ENCODE results near the gene PAMR1. TPM values are rescaled to one million over a fixed set of nuclear protein-coding genes. Genes with fewer than 3 reads are reported as not detected.

The PAMR1 gene
- total RNA-seq, 1 donor from 2014 or later, result 5.3 TPM

DNA sequence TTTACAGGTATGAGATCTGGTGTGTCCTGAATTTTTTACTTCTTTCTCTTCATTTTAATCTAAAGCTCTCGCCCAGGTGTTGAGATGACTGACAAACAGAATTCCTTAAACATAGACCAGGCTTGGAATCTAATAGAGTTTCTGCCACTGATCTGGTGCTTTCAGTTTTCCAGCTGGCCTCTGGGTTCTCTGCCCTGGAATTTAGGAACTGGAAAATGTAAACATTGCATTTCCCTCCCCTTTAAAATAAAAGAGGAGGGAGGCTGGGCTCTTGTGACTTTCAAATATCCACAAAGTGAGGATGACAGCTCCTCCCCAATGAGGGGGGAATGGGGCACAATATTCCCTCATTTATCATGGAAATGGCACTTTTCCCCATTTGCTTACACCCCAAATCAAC is 5.0 kb downstream of the PAMR1 start:
- no peaks in the 10 kb centered on the region for H3K27me3 ChIP-seq (ENCODE audit: control insufficient read depth, insufficient read depth, low read length)
- DNase-seq (ENCODE audit: low read depth) (no peak), FAIRE-seq (no peak)
- H3K36me3 ChIP-seq (ENCODE audit: control insufficient read depth, insufficient read depth, low read length), result no peaks in the 10 kb centered on the region
- TF ChIP-seq CTCF (IDR thresholded peaks at IDR 0.05; ENCODE audit: insufficient read depth, low read length, severe bottlenecking), result no peak
- no peak overlapping the region for H3K4me3 ChIP-seq (ENCODE audit: low read depth, low read length)

DNA sequence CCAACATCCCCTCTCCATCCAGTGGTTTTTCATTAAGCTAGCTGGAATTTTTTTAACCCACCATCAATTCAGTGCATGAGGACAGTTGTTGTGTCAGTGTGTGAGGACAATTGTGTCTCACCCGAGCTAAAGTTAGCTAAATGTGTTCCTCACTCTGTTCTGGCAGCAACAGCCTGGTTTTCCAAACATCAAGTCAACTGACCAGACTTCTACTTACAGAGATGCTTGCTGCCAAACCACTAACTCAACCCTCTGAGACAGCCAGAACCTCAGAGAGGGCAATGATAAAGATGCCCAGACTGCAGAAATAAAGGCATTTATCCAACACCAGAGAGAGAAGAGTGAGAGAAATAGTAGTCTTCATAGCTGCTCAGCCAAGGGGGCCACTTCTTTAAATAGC is 6.7 kb downstream of the PAMR1 start:
- no peak for DNase-seq (ENCODE audit: low read depth)
- Histone ChIP-seq H3K27me3 (ENCODE audit: control insufficient read depth, insufficient read depth, low read length) (no peaks in the 10 kb centered on the region), H3K36me3 (ENCODE audit: control insufficient read depth, insufficient read depth, low read length) (no peaks in the 10 kb centered on the region), H3K4me3 (ENCODE audit: low read depth, low read length) (no peak overlapping the region)
- no peak for FAIRE-seq
- TF ChIP-seq CTCF (IDR thresholded peaks at IDR 0.05; ENCODE audit: insufficient read depth, low read length, severe bottlenecking), result no peak

- no peaks in the 10 kb centered on the region for H3K36me3 ChIP-seq (ENCODE audit: control insufficient read depth, insufficient read depth, low read length)
- no peak overlapping the region for H3K4me3 ChIP-seq (ENCODE audit: low read depth, low read length)
- no peak for TF ChIP-seq CTCF (IDR thresholded peaks at IDR 0.05; ENCODE audit: insufficient read depth, low read length, severe bottlenecking)
- DNase-seq (ENCODE audit: low read depth), result no peak
- no peaks in the 10 kb centered on the region for H3K27me3 ChIP-seq (ENCODE audit: control insufficient read depth, insufficient read depth, low read length)
- no peak for FAIRE-seq
Measured at GRCh38 chr11:35517481-35517880, 7.9 kb downstream of the PAMR1 start.

DNA sequence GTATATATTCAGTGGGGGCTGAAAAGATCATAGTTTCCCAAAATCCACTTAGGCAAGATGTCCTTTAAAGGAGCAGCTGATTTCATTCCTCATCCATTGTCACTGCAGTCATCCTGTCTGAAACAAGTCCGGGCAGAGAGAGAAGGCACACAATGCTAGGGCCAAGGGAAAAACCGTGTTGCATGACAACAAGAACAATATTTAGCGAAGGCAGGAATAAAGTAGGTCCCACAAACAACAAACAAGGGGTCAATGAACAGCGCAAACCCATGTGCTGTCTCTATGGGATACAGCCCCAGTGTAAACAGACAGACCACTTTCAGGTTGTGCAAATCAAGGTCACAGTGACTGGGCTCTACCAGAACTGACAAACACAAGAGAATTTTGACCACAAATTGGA is 9.0 kb downstream of the PAMR1 start:
- no peak overlapping the region for H3K4me3 ChIP-seq (ENCODE audit: low read depth, low read length)
- H3K27me3 ChIP-seq (ENCODE audit: control insufficient read depth, insufficient read depth, low read length), result no peaks in the 10 kb centered on the region
- TF ChIP-seq CTCF (IDR thresholded peaks at IDR 0.05; ENCODE audit: insufficient read depth, low read length, severe bottlenecking), result no peak
- DNase-seq (ENCODE audit: low read depth) (peak; percentile 90), FAIRE-seq (peak; percentile 93)
- no peaks in the 10 kb centered on the region for H3K36me3 ChIP-seq (ENCODE audit: control insufficient read depth, insufficient read depth, low read length)

DNA sequence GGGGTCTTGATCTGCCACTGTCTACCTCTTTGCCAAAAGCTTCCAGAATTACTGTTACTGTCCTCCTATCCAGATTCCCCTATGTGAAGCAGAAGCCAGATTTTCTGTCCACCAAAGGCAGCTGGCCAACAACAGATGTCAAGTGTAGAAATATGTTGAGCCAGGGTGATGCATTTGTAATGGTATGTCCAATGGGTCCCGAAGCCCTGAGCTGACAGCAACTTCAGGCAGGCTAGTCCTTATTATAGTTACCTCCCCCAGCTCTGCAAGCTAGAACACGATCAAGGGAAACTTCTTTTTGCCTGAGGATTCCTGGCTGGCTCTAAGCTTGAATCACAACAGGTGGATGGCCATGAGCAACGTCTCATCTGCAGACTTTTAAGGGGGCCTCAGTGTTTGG is 10.2 kb downstream of the PAMR1 start:
- H3K27me3 ChIP-seq (ENCODE audit: control insufficient read depth, insufficient read depth, low read length), result no peaks in the 10 kb centered on the region
- peak; percentile 97 for DNase-seq (ENCODE audit: low read depth)
- peak; percentile 96 for FAIRE-seq
- H3K36me3 ChIP-seq (ENCODE audit: control insufficient read depth, insufficient read depth, low read length), result no peaks in the 10 kb centered on the region
- H3K4me3 ChIP-seq (ENCODE audit: low read depth, low read length), result no peak overlapping the region
- no peak for TF ChIP-seq CTCF (IDR thresholded peaks at IDR 0.05; ENCODE audit: insufficient read depth, low read length, severe bottlenecking)

- FAIRE-seq, result no peak
- Histone ChIP-seq H3K4me3 (ENCODE audit: low read depth, low read length) (no peak overlapping the region), H3K36me3 (ENCODE audit: control insufficient read depth, insufficient read depth, low read length) (no peaks in the 10 kb centered on the region)
Measured at GRCh38 chr11:35514481-35514880, 10.9 kb downstream of the PAMR1 start.

More at GRCh38 chr11:35514481-35514880, 10.9 kb downstream of the PAMR1 start:
- no peaks in the 10 kb centered on the region for H3K27me3 ChIP-seq (ENCODE audit: control insufficient read depth, insufficient read depth, low read length)
- TF ChIP-seq CTCF (IDR thresholded peaks at IDR 0.05; ENCODE audit: insufficient read depth, low read length, severe bottlenecking), result no peak
- no peak for DNase-seq (ENCODE audit: low read depth)

Measured in bronchial epithelial cell (primary cell).